Parathyroid adenoma (tissue), 2 donors: Measurements from ENCODE around the gene CD300C.

Experiments used
- H2AFZ ChIP-seq: fragments of 300-600 bp; sonication (generic); one replicate; pipeline ENCODE4 v1.7.0; 2017; ENCODE audit warnings: antibody characterized with exemption, mild to moderate bottlenecking
- H3K27ac ChIP-seq: fragments of 300-600 bp; sonication (generic); one replicate; pipeline ENCODE4 v1.7.0; 2017
- H3K27me3 ChIP-seq: fragments of 300-600 bp; sonication (generic); one replicate; pipeline ENCODE4 v1.7.0; 2017; ENCODE audit warnings: low read length; ENCODE audit not compliant: control insufficient read depth, insufficient read depth
- H3K36me3 ChIP-seq: fragments of 300-600 bp; sonication (generic); one replicate; pipeline ENCODE4 v1.7.0; 2017; ENCODE audit warnings: low read length; ENCODE audit not compliant: control insufficient read depth, insufficient read depth
- H3K4me1 ChIP-seq: fragments of 300-600 bp; sonication (generic); one replicate; pipeline ENCODE4 v1.7.0; 2017; ENCODE audit warnings: control low read depth
- H3K4me2 ChIP-seq: fragments of 300-600 bp; sonication (generic); one replicate; pipeline ENCODE4 v1.7.0; 2017; ENCODE audit warnings: low read length
- H3K4me3 ChIP-seq: fragments of 300-600 bp; sonication (generic); one replicate; pipeline ENCODE4 v1.7.0; 2017; ENCODE audit warnings: low read depth, low read length
- H3K79me2 ChIP-seq: fragments of 300-600 bp; sonication (generic); one replicate; pipeline ENCODE4 v1.7.0; 2017; ENCODE audit warnings: control low read depth
- H3K9ac ChIP-seq: fragments of 300-600 bp; sonication (generic); one replicate; pipeline ENCODE4 v1.7.0; 2017; ENCODE audit warnings: mild to moderate bottlenecking
- H3K9me3 ChIP-seq: fragments of 300-600 bp; sonication (generic); one replicate; pipeline ENCODE4 v1.7.0; 2017; ENCODE audit warnings: low read length; ENCODE audit not compliant: control insufficient read depth
- CTCF ChIP-seq: fragments of 300-600 bp; sonication (generic); IDR thresholded peaks from one replicate; pipeline ENCODE4 v1.7.0; 2017; ENCODE audit warnings: antibody characterized with exemption, mild to moderate bottlenecking
- donor health status: primary hyperparathyroidism.

The CD300C gene

GRCh38 chr17:74554909-74555308, 9.0 kb upstream of the CD300C start:
- H3K4me2 ChIP-seq: no peak overlapping the region
- no peak overlapping the region for H2AFZ ChIP-seq
- TF ChIP-seq CTCF: no peak
- no peak overlapping the region for H3K4me3 ChIP-seq
- no peak overlapping the region for H3K27ac ChIP-seq
- no peaks in the 10 kb centered on the region for H3K79me2 ChIP-seq
- no peaks in the 10 kb centered on the region for H3K9me3 ChIP-seq
- H3K27me3 ChIP-seq: no peaks in the 10 kb centered on the region
- H3K36me3 ChIP-seq: no peaks in the 10 kb centered on the region
- no peak overlapping the region for H3K9ac ChIP-seq
- H3K4me1 ChIP-seq: no peaks in the 10 kb centered on the region

DNA sequence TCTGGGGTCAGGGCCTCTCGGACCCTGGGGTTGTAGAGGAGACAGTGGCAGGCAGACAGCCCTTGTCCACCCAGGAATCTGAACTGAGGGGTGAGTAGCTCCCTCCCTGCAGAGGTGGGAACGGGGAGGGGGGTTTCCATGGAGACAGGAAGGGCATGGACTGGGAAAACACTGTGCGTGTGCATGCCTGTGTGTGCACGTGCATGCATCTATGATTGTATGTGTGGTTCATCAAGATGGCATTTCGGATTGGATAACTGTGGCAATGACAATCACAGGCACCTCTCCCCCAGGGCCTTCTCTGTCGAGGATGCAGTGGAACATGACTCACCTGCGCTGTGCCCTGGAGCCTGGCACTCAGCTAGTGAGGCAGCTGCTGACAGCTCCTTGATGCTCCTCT, 6.1 kb upstream of the CD300C start:
- no peak for TF ChIP-seq CTCF
- Histone ChIP-seq H3K27me3 (no peaks in the 10 kb centered on the region), H3K4me3 (no peak overlapping the region), H3K27ac (no peak overlapping the region), H3K79me2 (no peaks in the 10 kb centered on the region), H2AFZ (no peak overlapping the region), H3K4me1 (no peaks in the 10 kb centered on the region), H3K9ac (no peak overlapping the region), H3K36me3 (no peaks in the 10 kb centered on the region), H3K9me3 (no peaks in the 10 kb centered on the region), H3K4me2 (no peak overlapping the region)

- Histone ChIP-seq H3K9ac (no peak overlapping the region), H3K79me2 (no peaks in the 10 kb centered on the region), H3K4me3 (no peak overlapping the region), H3K36me3 (no peaks in the 10 kb centered on the region), H3K4me1 (no peaks in the 10 kb centered on the region), H3K27me3 (no peaks in the 10 kb centered on the region), H3K9me3 (no peaks in the 10 kb centered on the region), H3K27ac (no peak overlapping the region), H2AFZ (no peak overlapping the region), H3K4me2 (no peak overlapping the region)
- TF ChIP-seq CTCF: no peak
These were observed 4.7 kb upstream of the CD300C start for GRCh38 chr17:74550602-74551001.

DNA sequence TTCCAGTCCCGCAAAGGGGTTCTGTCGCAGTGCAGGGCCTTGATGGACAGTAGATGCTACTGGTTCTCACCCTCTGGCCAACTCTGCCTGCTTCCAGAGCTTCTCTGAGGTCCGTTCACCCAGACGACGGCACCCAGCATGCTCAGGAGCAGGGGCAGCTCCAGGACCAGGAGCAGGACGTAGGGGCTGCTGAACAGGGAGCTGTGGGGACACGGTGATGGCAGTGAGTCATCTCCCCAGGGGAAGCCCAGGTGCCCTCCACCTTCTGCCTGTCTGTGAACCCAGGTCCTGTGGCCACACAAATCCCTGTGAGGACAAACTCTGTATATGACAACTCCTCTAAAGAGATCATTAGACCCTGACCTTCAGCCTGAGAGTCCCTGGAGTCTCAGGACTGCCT, 3.4 kb upstream of the CD300C start:
- H3K36me3 ChIP-seq: no peaks in the 10 kb centered on the region
- no peak overlapping the region for H3K4me2 ChIP-seq
- H2AFZ ChIP-seq: no peak overlapping the region
- no peak overlapping the region for H3K4me3 ChIP-seq
- no peaks in the 10 kb centered on the region for H3K4me1 ChIP-seq
- H3K27me3 ChIP-seq: no peaks in the 10 kb centered on the region
- H3K27ac ChIP-seq: no peak overlapping the region
- no peak overlapping the region for H3K9ac ChIP-seq
- no peaks in the 10 kb centered on the region for H3K79me2 ChIP-seq
- no peaks in the 10 kb centered on the region for H3K9me3 ChIP-seq
- TF ChIP-seq CTCF: no peak

- no peaks in the 10 kb centered on the region for H3K9me3 ChIP-seq
- H3K36me3 ChIP-seq: no peaks in the 10 kb centered on the region
- H3K4me1 ChIP-seq: no peaks in the 10 kb centered on the region
- no peaks in the 10 kb centered on the region for H3K79me2 ChIP-seq
- no peak overlapping the region for H2AFZ ChIP-seq
- TF ChIP-seq CTCF: no peak
- no peak overlapping the region for H3K4me3 ChIP-seq
- no peak overlapping the region for H3K27ac ChIP-seq
- H3K9ac ChIP-seq: no peak overlapping the region
- H3K4me2 ChIP-seq: no peak overlapping the region
- no peaks in the 10 kb centered on the region for H3K27me3 ChIP-seq
These were observed 1.8 kb upstream of the CD300C start for GRCh38 chr17:74547736-74548135.
